Adrenal gland (tissue), 5 donors: Measurements from ENCODE around the gene KLK10.

Experiments used
- POLR2A ChIP-seq, 2 donors: fragments of 450-650 bp; IDR thresholded peaks; one replicate each; pipeline ENCODE4 v1.6.1; 2017; ENCODE audit warnings: antibody characterized with exemption in 2 of 2, mild to moderate bottlenecking in 2 of 2, moderate library complexity in 1 of 2
- TF ChIP-seq, protein P1 (sequence below), 6 experiments: fragments of 450-650 bp in 4 of 6; fragments of 200-600 bp in 2 of 6; sonication (generic) in 1 of 6; IDR thresholded peaks; 1 replicate in 5 of 6; 2 replicates in 1 of 6; pipeline versions ENCODE4 v1.5.1 to v1.8.0; 2016 to 2021; ENCODE audit warnings: antibody characterized with exemption in 6 of 6, mild to moderate bottlenecking in 2 of 6, moderate library complexity in 1 of 6
- donor health status: DM: no; HTN: no; CAD: no.

DNA sequence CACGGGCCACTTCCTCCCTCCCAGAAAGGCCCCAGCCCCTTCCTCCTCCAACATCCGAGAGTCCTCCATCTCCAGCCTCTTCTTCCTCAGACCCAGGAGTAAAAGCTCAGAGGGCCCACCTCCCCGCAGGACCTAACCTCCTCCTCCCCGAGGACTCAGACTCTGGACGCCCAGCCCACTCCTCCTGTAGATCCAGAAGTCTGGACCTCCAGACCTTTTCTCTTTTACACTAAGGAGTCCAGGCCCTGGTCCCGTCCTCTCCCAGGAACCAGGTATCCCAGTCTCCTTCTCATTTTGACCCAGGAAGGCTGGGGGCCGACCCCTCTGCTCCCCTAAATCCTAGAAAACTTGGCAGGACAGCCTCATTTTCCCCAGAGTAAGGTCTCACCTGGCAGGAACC is 16.2 kb downstream of the KLK10 start:
- TF ChIP-seq, protein P1, sequence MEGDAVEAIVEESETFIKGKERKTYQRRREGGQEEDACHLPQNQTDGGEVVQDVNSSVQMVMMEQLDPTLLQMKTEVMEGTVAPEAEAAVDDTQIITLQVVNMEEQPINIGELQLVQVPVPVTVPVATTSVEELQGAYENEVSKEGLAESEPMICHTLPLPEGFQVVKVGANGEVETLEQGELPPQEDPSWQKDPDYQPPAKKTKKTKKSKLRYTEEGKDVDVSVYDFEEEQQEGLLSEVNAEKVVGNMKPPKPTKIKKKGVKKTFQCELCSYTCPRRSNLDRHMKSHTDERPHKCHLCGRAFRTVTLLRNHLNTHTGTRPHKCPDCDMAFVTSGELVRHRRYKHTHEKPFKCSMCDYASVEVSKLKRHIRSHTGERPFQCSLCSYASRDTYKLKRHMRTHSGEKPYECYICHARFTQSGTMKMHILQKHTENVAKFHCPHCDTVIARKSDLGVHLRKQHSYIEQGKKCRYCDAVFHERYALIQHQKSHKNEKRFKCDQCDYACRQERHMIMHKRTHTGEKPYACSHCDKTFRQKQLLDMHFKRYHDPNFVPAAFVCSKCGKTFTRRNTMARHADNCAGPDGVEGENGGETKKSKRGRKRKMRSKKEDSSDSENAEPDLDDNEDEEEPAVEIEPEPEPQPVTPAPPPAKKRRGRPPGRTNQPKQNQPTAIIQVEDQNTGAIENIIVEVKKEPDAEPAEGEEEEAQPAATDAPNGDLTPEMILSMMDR (IDR thresholded peaks at IDR 0.05) = no peak
- no peak for TF ChIP-seq POLR2A (IDR thresholded peaks at IDR 0.05)
